H1 (cell line): ENCODE results near the gene TMEM179B. TPM values are rescaled to one million over a fixed set of nuclear protein-coding genes. Genes with fewer than 3 reads are reported as not detected.

Source experiments
- CTCF ChIA-PET: fragments of 300-600 bp; sonication (Branson Sonifier 250); formaldehyde crosslinking; loops from one replicate; lab custom pipeline; 2021; ENCODE audit not compliant: partially characterized antibody; lab: Charles Lee
- POLR2A ChIA-PET: fragments of 300-600 bp; sonication (Branson Sonifier 250); formaldehyde crosslinking; loops from one replicate; lab custom pipeline; 2021; ENCODE audit warnings: inconsistent platforms; ENCODE audit not compliant: partially characterized antibody; lab: Charles Lee
- DNase-seq, 2 experiments: peaks; one replicate each; pipeline versions ENCODE4 v3.0.0 to v3.0.0-alpha.2; 2010 to 2022; ENCODE audit warnings: low spot score in 2 of 2, low read depth in 1 of 2, mixed read lengths in 1 of 2
- FAIRE-seq: peaks from 2 replicates; lab custom pipeline; 2011; peaks lifted over from hg19 to GRCh38; lab: Jason Lieb, UNC
- H2AFZ ChIP-seq: 2 replicates; pipeline ENCODE4 v1.8.1; 2012; ENCODE audit warnings: low read length, inconsistent platforms
- H2AK5ac ChIP-seq: 2 replicates; pipeline ENCODE4 v1.6.1; 2013; ENCODE audit warnings: low read depth, low read length
- H2BK120ac ChIP-seq: replicated peaks from 2 replicates; pipeline ENCODE3; 2013; ENCODE audit warnings: low read depth, low read length, inconsistent platforms
- H2BK12ac ChIP-seq: 2 replicates; pipeline ENCODE4 v1.6.1; 2013; ENCODE audit warnings: low read depth, low read length
- H2BK15ac ChIP-seq: 2 replicates; pipeline ENCODE4 v1.6.1; 2013; ENCODE audit warnings: low read length
- H2BK20ac ChIP-seq: 2 replicates; pipeline ENCODE4 v1.6.1; 2013; ENCODE audit warnings: low read length
- H2BK5ac ChIP-seq: 2 replicates; pipeline ENCODE4 v1.6.1; 2013; ENCODE audit warnings: low read depth, low read length
- H3K14ac ChIP-seq: 2 replicates; pipeline ENCODE4 v1.6.1; 2013; ENCODE audit warnings: inconsistent platforms; ENCODE audit not compliant: insufficient read length
- H3K18ac ChIP-seq: 2 replicates; pipeline ENCODE4 v1.6.1; 2013; ENCODE audit warnings: low read length; ENCODE audit errors: extremely low read depth
- H3K23ac ChIP-seq: 2 replicates; pipeline ENCODE4 v1.6.1; 2013; ENCODE audit warnings: inconsistent platforms; ENCODE audit not compliant: insufficient read length
- H3K23me2 ChIP-seq: 2 replicates; pipeline ENCODE4 v1.6.1; 2013; ENCODE audit warnings: low read depth, low read length
- H3K27ac ChIP-seq: 2 replicates; pipeline ENCODE4 v1.6.1; 2011; ENCODE audit warnings: low read depth, low read length, inconsistent platforms
- H3K27me3 ChIP-seq, 4 experiments: replicated peaks in 1 of 4; 1 replicate in 1 of 4; 2 replicates in 3 of 4; pipeline versions ENCODE4 v1.6.1 to v1.8.1; 2011 to 2013; ENCODE audit warnings: low read length in 3 of 4, mild to moderate bottlenecking in 3 of 4, inconsistent platforms in 2 of 4, mixed read lengths in 2 of 4, moderate library complexity in 1 of 4; ENCODE audit not compliant: control insufficient read depth in 3 of 4, insufficient read depth in 3 of 4; ENCODE audit errors: extremely low read depth in 1 of 4
- H3K36me3 ChIP-seq, 4 experiments: 2 replicates each; pipeline versions ENCODE4 v1.6.1 to v1.8.1; 2011 to 2013; ENCODE audit warnings: mild to moderate bottlenecking in 4 of 4, low read length in 3 of 4, moderate library complexity in 2 of 4, control low read depth in 1 of 4, inconsistent platforms in 1 of 4; ENCODE audit not compliant: insufficient read depth in 4 of 4, control insufficient read depth in 2 of 4
- H3K4ac ChIP-seq: replicated peaks from 2 replicates; pipeline ENCODE3; 2013; ENCODE audit warnings: low read length, low read depth, mixed read lengths, inconsistent platforms; ENCODE audit not compliant: insufficient read length
- H3K4me1 ChIP-seq, 4 experiments: replicated peaks in 1 of 4; 1 replicate in 1 of 4; 2 replicates in 3 of 4; pipeline versions ENCODE4 v1.6.1 to v1.8.1; 2011 to 2013; ENCODE audit warnings: low read length in 3 of 4, inconsistent platforms in 2 of 4, mixed read lengths in 1 of 4; ENCODE audit not compliant: insufficient read depth in 4 of 4, control insufficient read depth in 3 of 4
- H3K4me2 ChIP-seq, 2 experiments: 2 replicates each; pipeline versions ENCODE4 v1.6.1 to v1.8.1; 2011 to 2013; ENCODE audit warnings: low read depth in 2 of 2, low read length in 2 of 2, control low read depth in 1 of 2, inconsistent platforms in 1 of 2, mild to moderate bottlenecking in 1 of 2; ENCODE audit not compliant: insufficient read depth in 1 of 2
- H3K4me3 ChIP-seq, 4 experiments: fragments of 200-600, 300-600 bp in 1 of 4; sonication (generic), shearing (Covaris generic), sonication (Bioruptor Twin) in 1 of 4; 2 replicates each; pipeline versions ENCODE4 v1.5.1 to v1.8.1; 2011 to 2016; ENCODE audit warnings: low read length in 4 of 4, low read depth in 3 of 4, control low read depth in 2 of 4, inconsistent platforms in 2 of 4, mild to moderate bottlenecking in 2 of 4, mixed read lengths in 1 of 4, moderate library complexity in 1 of 4; ENCODE audit not compliant: insufficient read depth in 2 of 4; ENCODE audit errors: extremely low read depth in 1 of 4
- H3K56ac ChIP-seq: replicated peaks from 2 replicates; pipeline ENCODE3; 2013; ENCODE audit warnings: low read depth, mild to moderate bottlenecking, mixed read lengths, low read length, inconsistent platforms; ENCODE audit not compliant: insufficient read length
- H3K79me1 ChIP-seq: 2 replicates; pipeline ENCODE4 v1.6.1; 2013; ENCODE audit warnings: low read depth, low read length, control low read depth
- H3K79me2 ChIP-seq, 2 experiments: 2 replicates each; pipeline versions ENCODE4 v1.6.1 to v1.8.1; 2012 to 2013; ENCODE audit warnings: low read length in 2 of 2, mild to moderate bottlenecking in 2 of 2, inconsistent platforms in 1 of 2; ENCODE audit not compliant: insufficient read depth in 2 of 2, control insufficient read depth in 1 of 2
- H3K9ac ChIP-seq, 4 experiments: replicated peaks in 1 of 4; 1 replicate in 1 of 4; 2 replicates in 3 of 4; pipeline versions ENCODE4 v1.6.1 to v1.8.1; 2011 to 2013; ENCODE audit warnings: low read depth in 3 of 4, low read length in 3 of 4, control low read depth in 2 of 4, mild to moderate bottlenecking in 2 of 4, moderate library complexity in 2 of 4, inconsistent platforms in 1 of 4; ENCODE audit errors: extremely low read depth in 1 of 4
- H3K9me3 ChIP-seq, 2 experiments: 2 replicates each; pipeline versions ENCODE4 v1.6.1 to v1.8.1; 2012 to 2013; ENCODE audit warnings: mild to moderate bottlenecking in 2 of 2, moderate library complexity in 2 of 2, control low read depth in 1 of 2, inconsistent platforms in 1 of 2, low read depth in 1 of 2, low read length in 1 of 2, mixed read lengths in 1 of 2; ENCODE audit not compliant: insufficient read depth in 2 of 2
- H4K20me1 ChIP-seq, 2 experiments: replicated peaks in 1 of 2; 2 replicates each; pipeline versions ENCODE3 to v1.8.1; 2011 to 2013; ENCODE audit warnings: inconsistent platforms in 2 of 2, low read length in 2 of 2, mild to moderate bottlenecking in 1 of 2; ENCODE audit not compliant: insufficient read depth in 2 of 2, control insufficient read depth in 1 of 2
- H4K5ac ChIP-seq: 2 replicates; pipeline ENCODE4 v1.6.1; 2013; ENCODE audit warnings: low read length, low read depth, mixed read lengths, inconsistent platforms; ENCODE audit not compliant: insufficient read length
- H4K8ac ChIP-seq: 2 replicates; pipeline ENCODE4 v1.8.0; 2013; ENCODE audit warnings: mild to moderate bottlenecking, moderate library complexity, low read length, inconsistent platforms; ENCODE audit not compliant: insufficient read depth; ENCODE audit errors: extremely low read depth
- H4K91ac ChIP-seq: replicated peaks from 2 replicates; pipeline ENCODE3; 2013; ENCODE audit warnings: low read length, mixed read lengths, inconsistent platforms; ENCODE audit not compliant: insufficient read length
- WGBS, 2 experiments: shearing (Covaris generic) in 1 of 2; methylation state at CpG; one replicate each; pipeline versions ENCODE4 v1.1.6 to v1.1.7; 2013 to 2015; ENCODE audit warnings: low lambda C conversion rate in 2 of 2, mixed read lengths in 2 of 2, inconsistent platforms in 1 of 2, low coverage in 1 of 2, missing lambda C conversion rate in 1 of 2; ENCODE audit not compliant: insufficient replicate concordance in 2 of 2, insufficient coverage in 1 of 2, insufficient read length in 1 of 2; ENCODE audit errors: extremely low coverage in 1 of 2, missing lambda C conversion rate in 1 of 2; 5-methylcytosine and 5-hydroxymethylcytosine counted together
- polyA plus RNA-seq, 7 experiments: library from polyadenylated mRNA; depleted of rRNA in 3 of 7; stranded (reverse) in 5 of 7; unstranded in 2 of 7; fragments of >200 nt in 5 of 7; fragments of 200-250 nt in 2 of 7; gene quantifications; 1 replicate in 5 of 7; 2 replicates in 1 of 7; 4 replicates in 1 of 7; pipeline versions ENCODE4 v1.2.1 to v1.2.3, GENCODE V29; 2011 to 2013; ENCODE audit warnings: missing spikeins in 2 of 7, mixed read lengths in 2 of 7
- total RNA-seq: library from RNA; stranded (reverse); fragmentation: NEBNext Ultra II Directional; extraction: Animal tissue kit (Norgen Biotek cat#: 25700); gene quantifications from 2 replicates; pipeline ENCODE4 v1.2.1, GENCODE V29; 2021

Gene TMEM179B
- total and polyA plus RNA-seq, 2 of the 8 experiments (the other 6 are each of a cell fraction or from before 2014, with no cell fraction given): 18.6 to 62.2 TPM

GRCh38 chr11:62753736-62754603 lies 33.2 kb upstream of the TMEM179B start, which contains the start of gene ZBTB3:
Gene ZBTB3 (minus strand): TSS chr11:62754160. CDS start chr11:62753664, 496 bp downstream.
- Histone ChIP-seq H2BK15ac (no peak within 1 kb of the TSS), H2BK20ac (no peak within 1 kb of the TSS), H3K14ac (no peak within 1 kb of the TSS), H3K4me2 (peak within 1 kb of the TSS; percentile 63 to 82), H3K18ac (peak within 1 kb of the TSS; percentile 99), H3K9me3 (no peaks in the 10 kb centered on the region), H3K4me1 (peaks cover 4 to 9% (median 6%) of the 10 kb centered on the region in 4 experiments), H2BK120ac (no peak within 1 kb of the TSS), H3K27me3 (no peaks in the 10 kb centered on the region), H2BK12ac (peak within 1 kb of the TSS; percentile 82; the same call in 1 of the 2 replicates), H3K36me3 (peaks cover 14 to 33% (median 17%) of the 10 kb centered on the region in 4 experiments), H3K23me2 (no peaks in the 10 kb centered on the region; the same call in 1 of the 2 replicates), H3K4me3 (peak within 1 kb of the TSS; percentile 74 to 89 (median 82)), H2AFZ (peak within 1 kb of the TSS; percentile 99), H4K5ac (peak within 1 kb of the TSS; percentile 98), H3K79me1 (peaks cover 16% of the 10 kb centered on the region), H2AK5ac (no peak within 1 kb of the TSS), H3K4ac (no peak within 1 kb of the TSS), H4K91ac (peak within 1 kb of the TSS; percentile 57), H3K27ac (peak within 1 kb of the TSS; percentile 86), H2BK5ac (peak within 1 kb of the TSS; percentile 96), H3K79me2 (peaks cover 10 to 55% of the 10 kb centered on the region in 2 experiments), H3K56ac (peak within 1 kb of the TSS; percentile 39), H3K23ac (no peak within 1 kb of the TSS), H4K8ac (peak within 1 kb of the TSS; percentile 98; the same call in 1 of the 2 replicates), H4K20me1 (peaks cover 14 to 19% of the 10 kb centered on the region in 2 experiments), H3K9ac (peak within 1 kb of the TSS; percentile 60 to 95 (median 86))
- 3% methylated on average over 42 of the region's 47 CpGs; no CpG with 5 or more reads in 1 of the 2 experiments for WGBS, 2 experiments
- POLR2A ChIA-PET: interaction anchor here (0.7 to 16.9 kb wide), 32 partner anchors 8 to 180 kb away, joined by 3 to 192 read pairs (median 6); partner anchors contain the start of genes BSCL2, C11orf98, CSKMT and EEF1G
- FAIRE-seq (peak; percentile 90), DNase-seq (peak; percentile 97 to 99)
- CTCF ChIA-PET: interaction anchor here (0.6 to 5.4 kb wide), 14 partner anchors 8 to 160 kb away, joined by 3 to 48 read pairs (median 4); partner anchors contain the start of genes HNRNPUL2, POLR2G, TAF6L and TMEM179B
